Measurements from ENCODE around the gene FSCN2. TPM values are rescaled to one million over a fixed set of nuclear protein-coding genes. Genes with fewer than 3 reads are reported as not detected.

Gene FSCN2
- total and polyA plus RNA-seq, 2 of the 4 experiments (the other 2 are of a cell fraction) = 0.18 to 0.84 TPM

- H2AK9ac ChIP-seq (replicated peaks; ENCODE audit: low read depth, low read length, poor library complexity) = no peak overlapping the region
- peaks cover 35% of the 10 kb centered on the region for H3K9me1 ChIP-seq (ENCODE audit: insufficient read depth, low read length)
- ATAC-seq (ENCODE audit: low read depth) (no peak), DNase-seq (no peak)
- no peak overlapping the region for H2AK5ac ChIP-seq (ENCODE audit: low read depth, low read length)
- ChIA-PET POLR2A (ENCODE audit: unreplicated experiment) (no interaction called here), CTCF (no interaction called here)
- intact Hi-C loops (cut with micrococcal nuclease) = no loop called here
- no peak overlapping the region for H3K23ac ChIP-seq (ENCODE audit: low read depth, low read length)
- no peak overlapping the region for H3K4me3 ChIP-seq (ENCODE audit: insufficient read depth, low read depth, low read length)
- H2AFZ ChIP-seq (replicated peaks; ENCODE audit: low read length, poor library complexity) = no peak overlapping the region
- H3K18ac ChIP-seq (ENCODE audit: low read depth, low read length) = no peak overlapping the region
- peaks cover 10% of the 10 kb centered on the region for H4K20me1 ChIP-seq (ENCODE audit: insufficient read depth, low read length)
- no peak overlapping the region for H4K8ac ChIP-seq (ENCODE audit: low read depth in 2 of 2, low read length in 2 of 2)
- BruUV-seq (replicated peaks) = no TSS peak
- no peak overlapping the region for H3K9ac ChIP-seq (ENCODE audit: low read depth, low read length)
- H3K4me2 ChIP-seq (ENCODE audit: low read depth, low read length) = no peak overlapping the region
- H3K4ac ChIP-seq (ENCODE audit: low read depth, low read length) = no peak overlapping the region
- no peak overlapping the region for H4K91ac ChIP-seq (ENCODE audit: insufficient read depth, low read depth, low read length)
- no peak overlapping the region for H3K14ac ChIP-seq (replicated peaks; ENCODE audit: low read depth, low read length)
- no peak overlapping the region for H2BK5ac ChIP-seq (ENCODE audit: low read depth, low read length, poor library complexity, severe bottlenecking)
- no peak overlapping the region for H2BK15ac ChIP-seq (ENCODE audit: low read depth, low read length)
- H3K27me3 ChIP-seq (ENCODE audit: control insufficient read depth, insufficient read depth, low read length) = no peaks in the 10 kb centered on the region
- TF ChIP-seq MXI1 (IDR thresholded peaks at IDR 0.05; ENCODE audit: borderline replicate concordance, low read depth, low read length) (no peak), ELK1 (IDR thresholded peaks at IDR 0.05; ENCODE audit: borderline replicate concordance, low read depth, low read length) (no peak), POLR2A (IDR thresholded peaks at IDR 0.05; ENCODE audit: low read depth, low read length) (no peak), SMC3 (IDR thresholded peaks at IDR 0.05; ENCODE audit: low read depth, low read length) (no peak), RFX5 (IDR thresholded peaks at IDR 0.05; ENCODE audit: low read depth, low read length) (no peak), MAZ (IDR thresholded peaks at IDR 0.05; ENCODE audit: borderline replicate concordance, low read depth, low read length) (no peak), CHD1 (IDR thresholded peaks at IDR 0.05; ENCODE audit: low read depth, low read length) (no peak), BHLHE40 (IDR thresholded peaks at IDR 0.05; ENCODE audit: low read depth, low read length) (no peak)
- no peaks in the 10 kb centered on the region for H3K9me3 ChIP-seq (ENCODE audit: control insufficient read depth, insufficient read depth, low read length)
- WGBS, 2 experiments (ENCODE audit: extremely low coverage in 2 of 2, insufficient read length in 1 of 2) = 97% methylated on average over 17 of the region's 18 CpGs; no CpG with 5 or more reads in 1 of the 2 experiments
- no peak overlapping the region for H3K56ac ChIP-seq (ENCODE audit: extremely low read depth, insufficient read depth, low read length)
- H2BK120ac ChIP-seq (ENCODE audit: low read depth, low read length) = no peak overlapping the region
- no peak overlapping the region for H2BK20ac ChIP-seq (ENCODE audit: low read depth, low read length)
- no peak overlapping the region for H4K5ac ChIP-seq (ENCODE audit: low read depth, low read length)
- peaks cover 44 to 82% of the 10 kb centered on the region in 2 experiments for H3K79me1 ChIP-seq (ENCODE audit: low read depth in 1 of 2, low read length in 2 of 2)
- peaks cover 23% of the 10 kb centered on the region for H3K4me1 ChIP-seq (ENCODE audit: control insufficient read depth, insufficient read depth, low read length)
- dilution Hi-C loops (cut with HindIII; ENCODE audit: low sequenced_read_pairs, unreplicated experiment) = no loop called here
- H3K27ac ChIP-seq (ENCODE audit: insufficient read depth, low read length) = no peak overlapping the region
- in situ Hi-C loops (cut with MboI; ENCODE audit: low sequenced_read_pairs) = no loop called here
- H3K36me3 ChIP-seq (ENCODE audit: control insufficient read depth, insufficient read depth, low read length) = peaks cover 56% of the 10 kb centered on the region
These were observed 41.9 kb downstream of the FSCN2 start for GRCh38 chr17:81569986-81570514.

All from IMR-90 (cell line).